A549 (cell line): ENCODE measurements around the gene NSUN4.

Experiments
- BCL3 ChIP-seq: fragments of >200 bp; sonication (Bioruptor Twin); formaldehyde crosslinking; IDR thresholded peaks from 3 replicates; pipeline ENCODE4 v1.6.1; 2016
- CEBPB ChIP-seq, 2 experiments: fragments of >200 bp in 1 of 2; sonication (Bioruptor Twin) in 1 of 2; formaldehyde crosslinking in 1 of 2; IDR thresholded peaks; 2 replicates each; pipeline ENCODE4 v1.6.1; 2012 to 2016
- CHD4 ChIP-seq: fragments of 200-600 bp; sonication (generic); IDR thresholded peaks from 2 replicates; pipeline ENCODE4 v1.6.1; 2016; ENCODE audit warnings: antibody characterized with exemption, mild to moderate bottlenecking, borderline replicate concordance
- CTCF ChIP-seq: fragments of >200 bp; sonication (Bioruptor Twin); formaldehyde crosslinking; IDR thresholded peaks from 3 replicates; pipeline ENCODE4 v1.5.1; 2016
- ESRRA ChIP-seq: fragments of 150-350 bp; IDR thresholded peaks from 2 replicates; pipeline ENCODE4 v1.6.1; 2014; ENCODE audit warnings: mild to moderate bottlenecking, low read length, borderline replicate concordance
- GATA3 ChIP-seq: IDR thresholded peaks from 2 replicates; pipeline ENCODE4 v1.6.1; 2012; ENCODE audit warnings: borderline replicate concordance
- KDM1A ChIP-seq: fragments of 200-600 bp; sonication (generic); IDR thresholded peaks from 2 replicates; pipeline ENCODE4 v1.6.1; 2016; ENCODE audit warnings: low read depth, mild to moderate bottlenecking
- NPAS2 ChIP-seq: fragments of 250-450 bp; sonication (Bioruptor Pico); IDR thresholded peaks from 2 replicates; pipeline ENCODE4 v1.8.0; 2022; ENCODE audit warnings: mild to moderate bottlenecking, moderate library complexity, borderline replicate concordance
- POLR2A ChIP-seq: IDR thresholded peaks from 2 replicates; pipeline ENCODE4 v1.6.1; 2012; ENCODE audit warnings: mild to moderate bottlenecking, low read length
- REST ChIP-seq: fragments of 200-600 bp; sonication (generic); IDR thresholded peaks from 2 replicates; pipeline ENCODE4 v1.6.1; 2016; ENCODE audit warnings: antibody characterized with exemption, mild to moderate bottlenecking, moderate library complexity
- RFX5 ChIP-seq: fragments of 450-650 bp; IDR thresholded peaks from 2 replicates; pipeline ENCODE4 v1.7.1; 2014; ENCODE audit warnings: antibody characterized with exemption, mild to moderate bottlenecking, moderate library complexity
- ZC3H11A ChIP-seq: fragments of 450-650 bp; IDR thresholded peaks from 2 replicates; pipeline ENCODE4 v1.6.1; 2014; ENCODE audit warnings: antibody characterized with exemption, mild to moderate bottlenecking
- ZFP36 ChIP-seq: fragments of 450-650 bp; IDR thresholded peaks from 2 replicates; pipeline ENCODE4 v1.6.1; 2014; ENCODE audit warnings: borderline replicate concordance; ENCODE audit not compliant: partially characterized antibody

- no peak for TF ChIP-seq CHD4
- TF ChIP-seq CTCF: no peak
- TF ChIP-seq ZC3H11A: no peak
- no peak for TF ChIP-seq POLR2A
- TF ChIP-seq REST: no peak
- TF ChIP-seq NPAS2 (CRISPR knock-in tag): no peak
- no peak for TF ChIP-seq CEBPB (IDR thresholded peaks at IDR 0.05)
- TF ChIP-seq RFX5: no peak
- no peak for TF ChIP-seq ESRRA
- TF ChIP-seq KDM1A: no peak
- TF ChIP-seq GATA3: no peak
- no peak for TF ChIP-seq ZFP36
- no peak for TF ChIP-seq BCL3
Measured at GRCh38 chr1:46341222-46342083, 846 bp downstream of the NSUN4 start.
